Measurements from ENCODE around the gene MACROD1. TPM values are rescaled to one million over a fixed set of nuclear protein-coding genes. Genes with fewer than 3 reads are reported as not detected.
A peak's percentile ranks its signal among the peaks of the same experiment; 100 is the strongest.

Gene MACROD1
- total RNA-seq, 4 donors from 2014 or later: 28.8 to 70.7 (median 33.7) TPM

- Histone ChIP-seq H3K9me3 (no peaks in the 10 kb centered on the region), H3K27me3 (no peaks in the 10 kb centered on the region), H3K27ac (replicated peaks in 1 of 4) (peak within 1 kb of the TSS; percentile 71 to 81 (median 77)), H3K36me3 (peaks cover 23 to 73% (median 55%) of the 10 kb centered on the region in 4 donors), H3K4me3 (peak within 1 kb of the TSS; percentile 40 to 56 (median 46)), H3K4me1 (peaks cover 19 to 50% (median 35%) of the 10 kb centered on the region in 4 donors)
- no peak for TF ChIP-seq EP300 (IDR thresholded peaks at IDR 0.05)
- TF ChIP-seq CTCF (IDR thresholded peaks at IDR 0.05): no peak
- no peak for TF ChIP-seq POLR2A (IDR thresholded peaks at IDR 0.05; ENCODE audit: low read depth)
- peak in 1 of 2 donors; percentile 18 for TF ChIP-seq POLR2AphosphoS5 (IDR thresholded peaks at IDR 0.05)
- 77% methylated on average over 16 of the region's 27 CpGs for WGBS
- DNase-seq (ENCODE audit: extremely low spot score): no peak
- intact Hi-C loops (cut with DNase I): no loop called here
Observed at GRCh38 chr11:64206457-64207255, 40.7 kb upstream of the MACROD1 start, which contains the start of gene FERMT3. FERMT3 (plus strand) TSS chr11:64206721; CDS start chr11:64207365, 644 bp downstream.

GRCh38 chr11:64204464-64204989, 38.6 kb upstream of the MACROD1 start:
- Histone ChIP-seq H3K27ac (replicated peaks in 1 of 4) (peak overlapping the region; percentile 1 to 45 (median 34)), H3K36me3 (peaks cover 37 to 81% (median 68%) of the 10 kb centered on the region in 4 donors), H3K4me1 (peaks cover 19 to 50% (median 35%) of the 10 kb centered on the region in 4 donors), H3K9me3 (no peaks in the 10 kb centered on the region), H3K27me3 (no peaks in the 10 kb centered on the region), H3K4me3 (no peak overlapping the region)
- no peak for DNase-seq (ENCODE audit: extremely low spot score)
- intact Hi-C loops (cut with DNase I): loop anchor here (1.0 to 5.0 kb wide), 2 partner anchors 48 to 93 kb away; no protein-coding TSS in a partner anchor
- WGBS: 29% methylated on average over 7 of the region's 7 CpGs
- TF ChIP-seq EP300 (IDR thresholded peaks at IDR 0.05): no peak
- TF ChIP-seq POLR2AphosphoS5 (IDR thresholded peaks at IDR 0.05): peak; percentile 79 to 81
- no peak for TF ChIP-seq POLR2A (IDR thresholded peaks at IDR 0.05; ENCODE audit: low read depth)
- TF ChIP-seq CTCF (IDR thresholded peaks at IDR 0.05): peak; percentile 53 to 79 (median 68)

- intact Hi-C loops (cut with DNase I): loop anchor here (1.0 to 5.0 kb wide), 2 partner anchors 48 to 93 kb away; no protein-coding TSS in a partner anchor
- Histone ChIP-seq H3K4me1 (peaks cover 19 to 50% (median 35%) of the 10 kb centered on the region in 4 donors), H3K36me3 (peaks cover 40 to 85% (median 73%) of the 10 kb centered on the region in 4 donors), H3K4me3 (no peak overlapping the region), H3K27ac (replicated peaks in 1 of 4) (peak overlapping the region in 1 of 4 donors; percentile 45), H3K9me3 (no peaks in the 10 kb centered on the region), H3K27me3 (no peaks in the 10 kb centered on the region)
- DNase-seq (ENCODE audit: extremely low spot score): no peak
- 82% methylated on average over 16 of the region's 16 CpGs for WGBS
- no peak for TF ChIP-seq POLR2AphosphoS5 (IDR thresholded peaks at IDR 0.05)
- TF ChIP-seq CTCF (IDR thresholded peaks at IDR 0.05): no peak
- no peak for TF ChIP-seq POLR2A (IDR thresholded peaks at IDR 0.05; ENCODE audit: low read depth)
- TF ChIP-seq EP300 (IDR thresholded peaks at IDR 0.05): no peak
Observed at GRCh38 chr11:64204080-64204440, 38.1 kb upstream of the MACROD1 start.

- H3K27ac ChIP-seq (replicated peaks in 1 of 4): no peak overlapping the region
Observed at GRCh38 chr11:64203421-64204079, 37.6 kb upstream of the MACROD1 start.

More at GRCh38 chr11:64203421-64204079, 37.6 kb upstream of the MACROD1 start:
- TF ChIP-seq POLR2AphosphoS5 (IDR thresholded peaks at IDR 0.05) (no peak), EP300 (IDR thresholded peaks at IDR 0.05) (no peak), CTCF (IDR thresholded peaks at IDR 0.05) (no peak), POLR2A (IDR thresholded peaks at IDR 0.05; ENCODE audit: low read depth) (no peak)
- intact Hi-C loops (cut with DNase I): loop anchor here (1.0 to 5.0 kb wide), 2 partner anchors 49 to 94 kb away; no protein-coding TSS in a partner anchor
- no peaks in the 10 kb centered on the region for H3K9me3 ChIP-seq
- H3K4me1 ChIP-seq: peaks cover 19 to 46% (median 33%) of the 10 kb centered on the region in 4 donors
- peaks cover 45 to 90% (median 77%) of the 10 kb centered on the region in 4 donors for H3K36me3 ChIP-seq
- 91% methylated on average over 26 of the region's 27 CpGs for WGBS
- no peaks in the 10 kb centered on the region for H3K27me3 ChIP-seq
- no peak for DNase-seq (ENCODE audit: extremely low spot score)
- H3K4me3 ChIP-seq: no peak overlapping the region

Data from esophagus muscularis mucosa (tissue), 4 donors.